Measurements from ENCODE around the gene SPATA33.

The SPATA33 gene

GRCh38 chr16:89636663-89637062, 21.0 kb upstream of the SPATA33 start:
- TF ChIP-seq, protein P1, sequence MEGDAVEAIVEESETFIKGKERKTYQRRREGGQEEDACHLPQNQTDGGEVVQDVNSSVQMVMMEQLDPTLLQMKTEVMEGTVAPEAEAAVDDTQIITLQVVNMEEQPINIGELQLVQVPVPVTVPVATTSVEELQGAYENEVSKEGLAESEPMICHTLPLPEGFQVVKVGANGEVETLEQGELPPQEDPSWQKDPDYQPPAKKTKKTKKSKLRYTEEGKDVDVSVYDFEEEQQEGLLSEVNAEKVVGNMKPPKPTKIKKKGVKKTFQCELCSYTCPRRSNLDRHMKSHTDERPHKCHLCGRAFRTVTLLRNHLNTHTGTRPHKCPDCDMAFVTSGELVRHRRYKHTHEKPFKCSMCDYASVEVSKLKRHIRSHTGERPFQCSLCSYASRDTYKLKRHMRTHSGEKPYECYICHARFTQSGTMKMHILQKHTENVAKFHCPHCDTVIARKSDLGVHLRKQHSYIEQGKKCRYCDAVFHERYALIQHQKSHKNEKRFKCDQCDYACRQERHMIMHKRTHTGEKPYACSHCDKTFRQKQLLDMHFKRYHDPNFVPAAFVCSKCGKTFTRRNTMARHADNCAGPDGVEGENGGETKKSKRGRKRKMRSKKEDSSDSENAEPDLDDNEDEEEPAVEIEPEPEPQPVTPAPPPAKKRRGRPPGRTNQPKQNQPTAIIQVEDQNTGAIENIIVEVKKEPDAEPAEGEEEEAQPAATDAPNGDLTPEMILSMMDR (IDR thresholded peaks at IDR 0.05; ENCODE audit: unreplicated experiment in 3 of 3) = no peak
- no peak overlapping the region for H3K4me3 Mint-ChIP-seq
- H3K27ac Mint-ChIP-seq = no peak overlapping the region
- no peaks in the 10 kb centered on the region for H3K9me3 Mint-ChIP-seq
- no peaks in the 10 kb centered on the region for H3K36me3 Mint-ChIP-seq (ENCODE audit: low read depth)
- H3K27me3 Mint-ChIP-seq (ENCODE audit: low read depth) = peaks cover 22% of the 10 kb centered on the region
- H3K4me1 Mint-ChIP-seq = peaks cover 5% of the 10 kb centered on the region

GRCh38 chr16:89637379-89637778, 20.3 kb upstream of the SPATA33 start:
- TF ChIP-seq, protein P1 (IDR thresholded peaks at IDR 0.05; ENCODE audit: unreplicated experiment in 3 of 3) = no peak
- peaks cover 5% of the 10 kb centered on the region for H3K4me1 Mint-ChIP-seq
- H3K4me3 Mint-ChIP-seq = no peak overlapping the region
- peaks cover 21% of the 10 kb centered on the region for H3K27me3 Mint-ChIP-seq (ENCODE audit: low read depth)
- no peaks in the 10 kb centered on the region for H3K9me3 Mint-ChIP-seq
- H3K36me3 Mint-ChIP-seq (ENCODE audit: low read depth) = no peaks in the 10 kb centered on the region
- no peak overlapping the region for H3K27ac Mint-ChIP-seq

DNA sequence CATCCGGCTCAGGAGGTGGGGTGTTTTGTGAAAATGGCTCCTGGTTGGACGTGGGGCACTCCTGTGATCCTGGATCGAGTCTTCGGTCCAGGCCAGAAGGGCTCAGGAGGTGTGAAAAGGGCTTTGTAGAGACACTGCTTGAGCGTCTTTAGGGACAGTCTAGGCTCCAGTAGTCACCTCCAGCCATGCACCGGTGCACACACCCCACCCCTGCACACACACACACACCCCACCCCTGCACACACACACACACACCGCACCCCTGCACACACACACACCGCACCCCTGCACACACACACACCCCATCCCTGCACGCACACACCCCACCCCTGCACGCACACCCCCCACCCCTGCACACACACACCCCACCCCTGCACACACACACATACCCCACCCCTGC, 19.2 kb upstream of the SPATA33 start:
- H3K9me3 Mint-ChIP-seq = no peaks in the 10 kb centered on the region
- peaks cover 5% of the 10 kb centered on the region for H3K4me1 Mint-ChIP-seq
- no peak overlapping the region for H3K27ac Mint-ChIP-seq
- TF ChIP-seq, protein P1 (IDR thresholded peaks at IDR 0.05; ENCODE audit: unreplicated experiment in 3 of 3) = no peak
- H3K36me3 Mint-ChIP-seq (ENCODE audit: low read depth) = no peaks in the 10 kb centered on the region
- no peak overlapping the region for H3K4me3 Mint-ChIP-seq
- peaks cover 20% of the 10 kb centered on the region for H3K27me3 Mint-ChIP-seq (ENCODE audit: low read depth)

DNA sequence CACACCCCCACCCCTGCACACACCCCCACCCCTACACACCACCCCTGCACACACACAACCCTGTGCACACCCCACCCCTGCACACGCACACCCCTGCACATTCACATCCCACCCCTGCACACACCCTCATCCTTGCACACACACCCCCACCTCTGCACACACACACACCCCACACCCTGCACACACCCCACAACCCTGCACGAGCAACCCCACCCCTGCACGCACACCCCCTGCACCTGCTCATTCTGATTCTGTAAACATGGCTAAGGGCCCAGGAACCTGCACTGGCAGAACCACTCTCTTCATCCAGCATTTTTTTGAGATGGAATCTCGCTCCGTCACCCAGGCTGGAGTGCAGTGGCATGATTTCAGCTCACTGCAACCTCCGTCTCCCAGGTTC, 18.3 kb upstream of the SPATA33 start:
- Mint-ChIP-seq H3K9me3 (no peaks in the 10 kb centered on the region), H3K27me3 (ENCODE audit: low read depth) (peaks cover 10% of the 10 kb centered on the region), H3K27ac (no peak overlapping the region), H3K36me3 (ENCODE audit: low read depth) (peaks cover 3% of the 10 kb centered on the region), H3K4me3 (no peak overlapping the region), H3K4me1 (peaks cover 5% of the 10 kb centered on the region)
- TF ChIP-seq, protein P1 (IDR thresholded peaks at IDR 0.05; ENCODE audit: unreplicated experiment in 3 of 3) = no peak

DNA sequence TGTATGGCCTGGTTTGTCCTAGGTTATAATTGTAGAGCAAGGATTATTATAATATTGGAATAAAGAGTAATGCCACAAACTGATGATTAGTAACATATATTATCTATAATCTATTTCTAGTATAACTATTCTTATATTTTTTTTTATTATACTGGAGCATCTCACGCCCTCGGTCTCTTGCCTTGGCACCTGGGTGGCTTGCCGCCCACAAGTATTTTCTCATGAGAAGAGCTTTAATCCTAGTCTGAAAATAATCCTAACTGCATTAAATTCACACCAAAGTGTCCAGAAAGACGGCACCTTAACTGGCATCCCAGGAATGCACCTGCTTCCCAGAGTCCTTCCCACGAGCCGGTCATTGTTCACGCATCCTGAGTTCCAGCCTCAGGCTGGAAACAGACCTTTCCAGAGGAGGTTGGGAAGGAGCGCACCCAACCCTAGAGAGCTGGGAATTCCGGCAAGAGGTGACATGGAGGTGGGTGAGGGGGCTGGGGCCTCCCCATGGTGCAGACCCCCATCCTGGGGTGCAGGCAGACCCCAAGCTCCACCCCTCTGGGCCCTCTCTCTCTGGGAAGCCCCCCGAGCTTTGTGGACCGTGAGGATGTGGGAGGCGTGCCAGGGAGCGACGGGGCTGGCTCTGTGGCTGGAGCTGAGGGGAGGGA, 16.0 kb upstream of the SPATA33 start:
- peaks cover 15% of the 10 kb centered on the region for H3K36me3 Mint-ChIP-seq (ENCODE audit: low read depth)
- H3K4me1 Mint-ChIP-seq = peaks cover 5% of the 10 kb centered on the region
- H3K27me3 Mint-ChIP-seq (ENCODE audit: low read depth) = no peaks in the 10 kb centered on the region
- no peak overlapping the region for H3K4me3 Mint-ChIP-seq
- H3K9me3 Mint-ChIP-seq = no peaks in the 10 kb centered on the region
- peak overlapping the region in 1 of 3 experiments; percentile 47 for H3K27ac Mint-ChIP-seq
- TF ChIP-seq, protein P1 (IDR thresholded peaks at IDR 0.05; ENCODE audit: unreplicated experiment in 3 of 3) = no peak

GRCh38 chr16:89642574-89642973, 15.1 kb upstream of the SPATA33 start:
- Mint-ChIP-seq H3K4me1 (peaks cover 5% of the 10 kb centered on the region), H3K27ac (no peak overlapping the region), H3K4me3 (no peak overlapping the region), H3K36me3 (ENCODE audit: low read depth) (peaks cover 15% of the 10 kb centered on the region), H3K9me3 (no peaks in the 10 kb centered on the region), H3K27me3 (ENCODE audit: low read depth) (no peaks in the 10 kb centered on the region)
- TF ChIP-seq, protein P1 (IDR thresholded peaks at IDR 0.05; ENCODE audit: unreplicated experiment in 3 of 3) = no peak

Measured in nephron (organoid).